Left lobe of liver (tissue), 2 donors: ENCODE results near the gene FGF22. TPM values are rescaled to one million over a fixed set of nuclear protein-coding genes. Genes with fewer than 3 reads are reported as not detected.
"Not testable (repeated sequence)": the region's sequence is repeated elsewhere in the genome, so short reads cannot be mapped to it uniquely, and the experiment has no call there.

Experiments
- ATAC-seq: fragments of 200-7000 bp; cut with Tn5 transposase; one replicate; pipeline ENCODE4 v1.9.1; 2020; ENCODE audit warnings: mild to moderate bottlenecking, moderate library complexity
- DNase-seq: peaks from one replicate; pipeline ENCODE4 v3.0.0-alpha.2; 2020; ENCODE audit warnings: low spot score
- total RNA-seq: library from RNA; stranded (reverse); gene quantifications from one replicate; pipeline ENCODE4 v1.2.1, GENCODE V29; 2021
- donor health status: DM: no; HTN: no; CAD: no; lungs with moderate emphysema.
- donor health status: DM: no; HTN: yes; CAD: no.

FGF22 gene
- total RNA-seq, 1 donor from 2014 or later = 0.30 TPM

- no peak for ATAC-seq
These were observed 19.4 kb upstream of the FGF22 start for GRCh38 chr19:620166-620862.

GRCh38 chr19:621191-621590, 18.5 kb upstream of the FGF22 start:
- DNase-seq = not testable (repeated sequence)

More at GRCh38 chr19:620166-620862, 19.4 kb upstream of the FGF22 start:
- DNase-seq = no peak

DNA sequence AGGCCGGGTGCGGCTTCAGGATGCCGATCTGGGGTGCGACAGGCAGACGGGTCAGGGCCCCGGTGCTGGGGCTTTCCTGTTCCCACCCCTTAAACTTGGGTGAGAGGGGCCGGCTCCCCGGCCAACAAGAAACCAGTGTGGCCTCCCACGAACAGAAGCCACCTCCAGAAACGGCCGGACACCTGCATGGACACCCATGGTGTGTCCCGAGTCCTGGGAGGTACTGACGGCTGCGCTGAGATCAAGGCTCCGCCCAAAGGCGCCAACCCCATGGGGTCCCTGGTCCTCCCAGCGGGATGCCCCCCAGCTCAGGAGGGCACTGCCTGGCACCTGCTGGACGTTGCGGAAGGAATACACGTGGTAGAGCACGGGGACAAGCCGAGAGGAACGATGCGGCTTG, 17.9 kb upstream of the FGF22 start:
- no peak for ATAC-seq

More at GRCh38 chr19:621191-621590, 18.5 kb upstream of the FGF22 start:
- not testable (repeated sequence) for ATAC-seq

GRCh38 chr19:622666-623065, 17.0 kb upstream of the FGF22 start:
- DNase-seq (no peak), ATAC-seq (no peak)

More for the DNA sequence above, 17.9 kb upstream of the FGF22 start:
- no peak for DNase-seq

- DNase-seq = no peak
- ATAC-seq = no peak
These were observed 16.3 kb upstream of the FGF22 start for GRCh38 chr19:623175-623916.

GRCh38 chr19:623974-624373, 15.7 kb upstream of the FGF22 start:
- ATAC-seq (no peak), DNase-seq (no peak)

DNA sequence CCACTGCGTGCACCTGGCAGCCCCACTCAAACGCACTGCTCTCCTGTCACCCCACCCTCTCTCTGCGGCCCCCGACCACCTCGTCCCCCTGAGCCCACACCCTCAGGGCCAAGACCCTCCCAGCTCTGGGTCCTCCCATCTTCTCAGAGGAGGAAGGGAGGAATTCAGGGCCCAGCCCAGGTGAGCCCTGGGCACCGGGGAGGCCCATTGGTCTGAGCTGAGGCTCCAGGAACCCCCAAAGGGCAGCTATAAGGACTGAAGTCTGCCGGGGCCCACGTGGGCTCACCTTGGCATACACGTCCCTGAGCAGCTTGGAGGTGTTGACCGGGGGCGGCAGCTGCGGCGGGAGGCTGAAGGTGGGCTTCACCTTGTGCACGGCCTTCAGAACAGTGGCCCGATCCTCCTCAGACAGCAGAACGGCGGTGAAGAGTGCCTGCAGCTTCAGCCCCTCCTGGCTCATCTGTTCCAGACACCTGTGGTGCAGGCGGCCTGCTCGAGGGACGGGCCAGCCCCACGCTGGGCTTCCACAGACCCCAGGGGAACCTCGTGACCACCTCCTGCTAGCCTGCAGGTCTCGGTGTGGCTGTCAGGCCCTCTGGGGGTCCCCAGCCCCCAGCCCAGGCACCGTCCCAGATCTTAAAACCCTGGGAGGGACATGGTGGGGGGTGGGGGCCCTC, 15.1 kb upstream of the FGF22 start:
- no peak for ATAC-seq
- no peak for DNase-seq

GRCh38 chr19:625257-625656, 14.4 kb upstream of the FGF22 start:
- DNase-seq (no peak), ATAC-seq (no peak)

DNA sequence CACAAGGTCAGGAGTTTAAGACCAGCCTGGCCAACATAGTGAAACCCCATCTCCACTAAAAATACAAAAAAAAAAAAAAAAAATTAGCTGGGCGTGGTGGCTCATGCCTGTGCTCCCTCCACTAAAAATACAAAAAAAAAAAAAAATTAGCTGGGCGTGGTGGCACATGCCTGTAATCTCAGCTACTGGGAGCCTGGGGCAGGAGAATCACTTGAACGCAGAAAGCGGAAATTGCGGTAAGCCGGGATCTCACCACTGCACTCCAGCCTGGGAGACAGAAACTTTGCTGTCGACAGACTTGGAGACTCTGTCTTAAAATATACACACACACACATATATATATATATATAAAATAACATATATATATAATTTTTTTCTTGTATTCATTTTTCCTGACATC, 13.1 kb upstream of the FGF22 start:
- not testable (repeated sequence) for ATAC-seq, DNase-seq

- no peak for DNase-seq
- no peak for ATAC-seq
These were observed 11.5 kb upstream of the FGF22 start for GRCh38 chr19:628168-628567.

- not testable (repeated sequence) for ATAC-seq, DNase-seq
These were observed 10.2 kb upstream of the FGF22 start for GRCh38 chr19:629515-629914.

DNA sequence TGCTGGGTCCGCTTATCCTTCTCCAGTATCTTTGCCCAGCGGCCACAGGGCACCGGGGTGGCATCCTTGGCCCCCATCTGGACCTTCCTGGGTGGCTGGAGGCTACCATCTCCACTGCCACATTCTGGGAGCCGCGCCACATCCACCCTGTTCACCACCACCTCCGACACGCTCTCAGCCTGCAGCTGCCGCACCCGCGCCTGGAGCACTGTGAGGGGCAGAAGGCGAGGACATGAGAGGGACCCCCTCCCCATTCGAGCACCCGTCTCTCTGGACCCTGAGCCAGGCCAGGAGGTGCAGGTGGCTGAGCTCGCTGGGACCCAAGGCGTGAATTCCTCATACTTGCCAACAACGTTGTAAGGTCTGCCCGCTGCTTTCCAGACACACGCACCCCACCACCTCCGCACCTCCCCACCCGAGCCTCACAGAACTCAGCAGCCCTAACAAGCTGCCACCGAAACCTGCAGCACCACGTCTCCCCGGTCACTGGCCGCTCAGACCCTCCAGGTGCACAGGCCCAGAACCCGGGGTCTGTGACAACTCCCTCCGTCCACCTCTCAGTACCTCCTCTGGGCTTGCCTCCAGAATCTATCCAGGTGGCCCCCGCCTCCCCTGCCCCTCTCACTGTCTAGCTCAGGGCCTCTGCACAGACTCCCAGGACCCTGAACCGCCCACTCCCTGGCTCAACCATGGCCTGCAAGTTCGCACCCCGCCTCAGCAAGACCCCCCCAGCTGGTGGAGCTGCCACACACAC, 9.5 kb upstream of the FGF22 start:
- no peak for DNase-seq
- no peak for ATAC-seq

GRCh38 chr19:632579-633067, 7.1 kb upstream of the FGF22 start:
- DNase-seq (no peak), ATAC-seq (peak; percentile 64)

- peak; percentile 94 for ATAC-seq
These were observed 6.5 kb upstream of the FGF22 start, which contains the start of gene POLRMT for GRCh38 chr19:633068-633785. Gene POLRMT (minus strand): TSS chr19:633537. CDS start chr19:633512, 25 bp downstream.

DNA sequence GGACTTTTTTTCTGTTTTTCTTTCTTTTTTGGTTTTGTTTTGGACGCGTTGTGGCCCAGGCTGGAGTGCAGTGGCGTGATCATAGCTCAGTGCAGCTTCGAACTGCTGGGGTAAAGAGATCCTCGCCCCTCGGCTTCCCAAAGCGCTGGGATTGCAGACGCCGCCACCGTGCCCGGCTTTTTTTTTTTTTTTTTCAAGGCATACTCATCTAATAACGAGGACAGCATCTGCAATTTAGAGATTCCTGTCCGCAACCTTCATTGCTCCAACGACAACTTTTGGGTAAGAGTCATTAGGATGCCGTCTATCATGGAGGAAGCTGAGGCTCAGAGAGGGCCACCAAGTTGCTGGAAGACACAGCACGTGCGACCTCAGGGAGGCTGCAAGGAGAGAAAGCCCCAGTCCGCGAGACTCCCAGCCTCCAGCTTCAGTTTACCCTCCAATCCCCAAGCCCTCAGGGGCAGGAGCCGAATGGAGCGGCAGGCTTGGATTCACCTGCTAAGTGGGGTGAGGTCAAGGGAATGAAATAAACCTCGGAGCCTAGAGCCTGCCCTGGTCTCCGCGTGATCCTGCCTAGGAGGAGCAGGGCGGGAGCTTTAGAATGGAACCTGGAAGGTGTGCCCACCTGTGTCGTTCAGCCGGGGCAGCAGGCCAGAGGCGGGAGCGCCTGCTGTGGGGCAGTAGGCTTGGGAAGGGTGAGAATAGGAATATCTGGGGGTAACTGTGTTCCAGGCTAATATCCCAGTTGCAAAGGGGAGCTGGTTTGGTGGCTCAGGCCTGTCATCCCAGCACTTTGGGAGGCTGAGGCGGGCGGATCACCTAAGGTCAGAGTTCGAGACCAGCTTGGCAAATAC, 5.7 kb upstream of the FGF22 start:
- ATAC-seq (no peak), DNase-seq (no peak)

More at GRCh38 chr19:633068-633785, 6.5 kb upstream of the FGF22 start, which contains the start of gene POLRMT:
- DNase-seq = peak; percentile 98

- DNase-seq = no peak
These were observed 4.6 kb upstream of the FGF22 start for GRCh38 chr19:634975-635652.

DNA sequence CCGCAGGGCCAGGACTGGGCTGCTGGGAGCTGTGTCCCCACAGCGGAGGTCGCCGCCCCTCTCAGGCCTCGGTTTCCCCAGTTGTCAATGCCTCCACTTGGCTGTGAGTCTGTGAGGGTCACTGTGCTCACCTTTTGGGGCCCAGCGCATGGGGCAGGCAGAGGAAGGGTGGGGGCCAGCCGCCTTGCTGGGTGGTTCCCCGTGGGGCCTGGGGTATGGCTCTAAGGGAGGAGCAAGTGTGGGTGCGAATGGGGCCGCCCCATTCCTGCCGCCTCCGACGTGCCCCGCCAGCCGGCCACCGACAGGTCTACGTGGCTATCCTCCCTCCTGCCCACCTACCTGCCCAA, 800 bp upstream of the FGF22 start:
- ATAC-seq (no peak), DNase-seq (no peak)

More at GRCh38 chr19:634975-635652, 4.6 kb upstream of the FGF22 start:
- ATAC-seq = no peak

DNA sequence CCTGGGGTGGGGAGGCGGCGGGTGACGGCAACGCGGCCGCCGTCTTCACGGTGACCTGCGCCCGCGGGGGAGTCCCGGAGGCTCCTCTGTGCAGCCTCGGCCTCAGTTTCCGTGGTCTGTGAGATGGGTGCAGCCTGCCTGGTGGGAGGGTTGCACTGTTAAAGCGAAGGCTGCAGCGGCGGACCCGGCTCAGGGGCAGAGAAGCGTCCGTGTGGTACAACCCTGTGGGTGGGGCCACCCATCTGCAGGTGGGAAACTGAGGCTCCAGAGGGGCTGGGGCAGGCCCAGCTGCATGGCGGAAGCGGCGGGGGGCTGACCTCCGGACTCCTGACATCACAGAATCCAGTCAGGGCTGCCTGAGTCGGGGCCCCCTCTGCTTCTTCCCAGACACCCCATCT, 481 bp downstream of the FGF22 start:
- no peak for DNase-seq

More for the DNA sequence above, 481 bp downstream of the FGF22 start:
- no peak for ATAC-seq
